GM19099 (cell line): ENCODE measurements around the gene HYAL4.

Experiments
- POLR2A ChIP-seq: IDR thresholded peaks from 3 replicates; pipeline ENCODE4 v1.6.1; 2011; ENCODE audit warnings: low read depth; ENCODE audit not compliant: insufficient read length; ENCODE audit errors: extremely low read depth

HYAL4 gene, protein sequence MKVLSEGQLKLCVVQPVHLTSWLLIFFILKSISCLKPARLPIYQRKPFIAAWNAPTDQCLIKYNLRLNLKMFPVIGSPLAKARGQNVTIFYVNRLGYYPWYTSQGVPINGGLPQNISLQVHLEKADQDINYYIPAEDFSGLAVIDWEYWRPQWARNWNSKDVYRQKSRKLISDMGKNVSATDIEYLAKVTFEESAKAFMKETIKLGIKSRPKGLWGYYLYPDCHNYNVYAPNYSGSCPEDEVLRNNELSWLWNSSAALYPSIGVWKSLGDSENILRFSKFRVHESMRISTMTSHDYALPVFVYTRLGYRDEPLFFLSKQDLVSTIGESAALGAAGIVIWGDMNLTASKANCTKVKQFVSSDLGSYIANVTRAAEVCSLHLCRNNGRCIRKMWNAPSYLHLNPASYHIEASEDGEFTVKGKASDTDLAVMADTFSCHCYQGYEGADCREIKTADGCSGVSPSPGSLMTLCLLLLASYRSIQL

DNA sequence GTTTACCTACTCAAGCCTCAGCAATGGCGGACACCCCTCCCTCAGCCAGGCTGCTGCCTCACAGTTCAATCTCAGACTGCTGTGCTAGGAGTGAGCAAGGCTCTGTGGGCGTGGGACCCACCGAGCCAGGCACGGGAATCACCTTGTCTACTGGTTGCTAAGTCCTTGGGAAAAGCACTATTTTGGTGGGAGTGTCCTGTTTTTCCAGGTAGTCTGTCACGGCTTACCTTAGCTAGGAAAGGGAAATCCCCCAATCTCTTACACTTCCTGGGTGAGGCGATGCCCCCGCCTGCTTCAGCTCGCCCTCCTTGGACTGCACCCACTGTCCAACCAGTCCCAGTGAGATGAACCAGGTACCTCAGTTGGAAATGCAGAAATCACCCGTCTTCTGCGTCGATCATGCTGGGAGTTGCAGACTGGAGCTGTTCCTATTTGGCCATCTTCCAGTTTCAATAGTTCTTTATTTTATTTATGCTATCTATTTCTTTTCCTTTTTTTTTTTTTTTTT lies at the start of gene HYAL4:
TSS of gene HYAL4 (plus strand) at position 458 of the 508 bp plus-strand sequence. CDS start 23,105 bp downstream, outside the sequence.
- TF ChIP-seq POLR2A = no peak

DNA sequence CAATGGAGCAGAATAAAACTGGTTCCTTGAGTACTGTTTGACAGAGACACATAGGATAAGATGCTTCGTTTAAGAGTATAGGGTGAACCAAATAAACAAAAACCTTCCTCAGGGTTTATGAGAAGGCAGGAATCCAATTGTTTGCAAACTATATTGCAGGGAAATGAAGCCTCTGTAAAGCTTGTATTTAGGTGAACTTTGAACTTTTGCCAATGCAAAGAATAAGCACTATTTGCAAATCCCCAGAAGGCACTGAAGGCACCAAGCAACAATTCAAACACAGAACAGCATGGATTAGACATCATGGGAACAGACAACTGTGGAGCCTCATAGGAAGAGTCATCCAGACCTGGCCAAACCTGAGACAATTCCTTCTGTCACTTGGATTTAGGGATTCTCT lies 49.1 kb upstream of the HYAL4 start:
- no peak for TF ChIP-seq POLR2A

- no peak for TF ChIP-seq POLR2A
Observed at GRCh38 chr7:123796568-123796967, 48.4 kb upstream of the HYAL4 start.

DNA sequence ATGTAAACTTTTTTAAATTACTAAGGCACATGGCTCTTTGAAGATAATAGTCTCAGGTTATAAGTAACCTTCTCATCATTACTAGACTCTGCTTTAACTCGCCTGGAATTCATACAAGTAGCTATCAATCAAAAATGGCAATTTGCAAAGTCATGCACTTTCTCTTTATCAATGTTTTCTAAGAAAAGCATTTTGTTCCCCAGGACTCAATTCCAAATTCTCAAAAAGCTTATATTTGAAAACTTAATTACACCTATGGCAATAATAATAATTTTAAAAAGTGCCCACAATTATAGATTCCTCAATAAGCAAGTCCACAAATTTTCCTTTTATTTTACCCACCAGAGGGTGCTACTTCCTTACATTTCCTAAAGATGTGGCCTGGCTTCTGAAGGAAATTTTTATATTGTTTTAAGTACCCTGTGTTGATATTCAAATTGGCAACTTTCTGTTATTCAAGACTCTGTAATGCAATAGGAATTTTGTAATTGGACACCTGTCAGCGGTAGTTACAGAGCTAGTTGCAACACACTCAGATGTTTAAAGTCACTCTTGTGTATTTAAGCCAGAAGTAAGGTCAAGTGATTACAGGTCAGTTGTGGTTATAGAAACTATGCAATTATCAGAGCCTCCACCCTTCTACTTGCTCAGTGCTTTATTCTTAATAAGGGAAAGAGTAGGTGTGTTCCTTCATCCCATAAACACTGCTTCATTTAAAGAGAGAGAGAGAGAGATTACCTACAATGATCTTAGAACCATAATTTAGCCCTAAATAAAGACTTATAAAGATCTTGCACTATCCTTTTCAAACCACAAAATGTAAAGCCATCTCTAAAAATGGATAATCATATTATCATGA lies 47.1 kb upstream of the HYAL4 start:
- TF ChIP-seq POLR2A = no peak

DNA sequence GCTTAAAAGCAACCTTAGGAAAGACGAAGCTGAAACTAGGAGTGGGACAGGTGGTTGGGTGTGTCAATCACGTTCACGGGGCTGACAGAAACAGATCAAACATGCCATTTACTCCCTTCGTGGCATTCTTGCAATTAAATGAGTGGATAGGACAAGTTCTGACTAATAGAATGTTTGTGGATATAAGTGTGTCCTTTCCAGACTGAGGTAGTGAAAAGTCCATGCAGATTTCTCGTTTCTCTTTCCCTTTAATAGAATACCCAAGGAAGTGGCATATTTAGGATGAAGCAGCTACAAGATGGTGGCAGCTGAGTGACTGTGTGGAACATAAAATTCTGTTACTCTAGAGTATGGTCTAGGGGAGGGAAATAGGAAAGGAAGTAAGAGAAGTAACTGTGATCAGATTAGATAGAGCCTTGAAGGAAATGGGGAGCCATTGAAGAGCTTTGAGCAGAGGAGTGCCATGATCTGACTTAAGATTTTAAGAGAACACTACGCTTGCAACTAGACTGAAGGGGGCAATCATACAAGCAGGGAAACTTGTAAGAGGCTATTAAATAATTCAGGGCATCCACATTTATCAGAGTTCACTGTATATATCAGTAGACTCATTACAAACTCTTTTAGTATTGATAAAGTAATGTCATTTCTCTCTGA lies 46.3 kb upstream of the HYAL4 start:
- no peak for TF ChIP-seq POLR2A

- no peak for TF ChIP-seq POLR2A
Observed at GRCh38 chr7:123802249-123802648, 42.7 kb upstream of the HYAL4 start.

DNA sequence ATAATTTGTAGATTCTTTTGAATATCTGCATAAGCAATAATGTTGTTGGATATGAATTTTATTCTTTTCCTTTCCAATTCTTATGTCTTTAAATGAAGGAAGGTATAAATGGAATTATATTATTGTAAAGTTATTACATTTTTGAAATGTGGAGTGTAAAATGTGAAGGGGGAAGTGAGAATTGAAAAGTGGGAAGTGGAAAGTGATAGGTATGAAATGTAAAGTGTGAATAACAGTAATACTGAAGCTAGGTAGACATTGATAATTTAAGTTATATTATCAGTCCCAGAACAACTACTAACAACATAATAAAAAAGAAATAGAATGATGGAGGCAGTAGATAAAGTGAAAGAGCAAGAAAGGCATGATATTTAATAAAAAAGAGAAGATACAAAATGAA lies 39.7 kb upstream of the HYAL4 start:
- TF ChIP-seq POLR2A = no peak

DNA sequence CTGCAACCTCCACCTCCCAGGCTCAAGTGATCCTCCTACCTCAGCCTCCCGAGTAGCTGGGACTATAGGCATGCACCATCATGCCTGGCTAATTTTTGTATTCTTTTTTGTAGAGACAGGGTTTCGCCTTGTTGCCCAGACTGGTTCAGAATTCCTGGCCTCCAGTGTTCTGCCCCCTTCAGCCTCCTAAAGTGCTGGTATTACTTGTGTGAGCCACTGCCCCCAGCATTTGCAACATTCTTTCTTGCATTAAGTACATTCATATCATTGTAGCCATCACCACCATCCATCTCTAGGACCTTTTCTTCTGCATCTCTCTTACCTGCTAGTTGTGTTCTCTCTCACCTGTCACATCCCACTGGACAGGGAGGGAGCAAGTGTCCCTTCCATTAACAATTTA lies 35.5 kb upstream of the HYAL4 start:
- TF ChIP-seq POLR2A = no peak

DNA sequence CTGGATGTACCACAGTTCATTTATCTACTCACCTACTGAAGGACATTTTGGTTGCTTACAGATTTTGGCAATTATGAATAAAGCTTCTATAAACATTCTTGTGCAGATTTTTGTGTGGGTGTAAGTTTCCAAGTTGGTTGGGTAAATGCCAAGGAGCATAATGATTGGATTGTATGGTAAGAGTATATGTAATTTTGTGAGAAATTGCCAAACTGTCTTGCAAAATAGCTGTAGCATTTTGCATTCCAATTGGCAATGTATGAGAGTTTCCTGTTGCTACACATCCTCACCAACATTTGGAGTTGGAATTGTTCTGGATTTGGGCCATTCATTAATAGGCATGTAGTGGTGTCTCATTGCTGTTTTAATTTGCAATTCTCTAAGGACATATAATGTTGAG lies 33.9 kb upstream of the HYAL4 start:
- TF ChIP-seq POLR2A = no peak

DNA sequence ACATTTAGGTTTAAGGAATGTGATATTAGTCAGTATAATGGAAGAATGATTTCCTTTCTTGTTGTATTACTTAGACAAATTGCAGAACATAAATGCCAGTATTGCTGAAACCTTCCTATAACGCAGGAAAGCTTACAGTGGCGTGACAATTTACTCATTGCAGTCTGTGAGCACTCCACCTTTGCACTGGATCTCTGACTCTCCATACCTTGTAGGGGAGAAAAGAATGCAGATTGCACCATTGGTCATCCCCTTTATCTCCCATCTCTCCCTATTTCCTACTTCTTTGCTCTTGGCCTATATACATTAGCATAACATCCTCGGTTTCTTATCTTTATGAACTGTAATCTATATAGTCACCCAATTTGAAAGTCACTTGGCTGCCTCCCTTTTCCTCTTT lies 28.1 kb upstream of the HYAL4 start:
- no peak for TF ChIP-seq POLR2A

GRCh38 chr7:123819001-123819400 lies 26.0 kb upstream of the HYAL4 start:
- TF ChIP-seq POLR2A = no peak

GRCh38 chr7:123820864-123821263 lies 24.1 kb upstream of the HYAL4 start:
- no peak for TF ChIP-seq POLR2A

- TF ChIP-seq POLR2A = no peak
Observed at GRCh38 chr7:123821320-123821719, 23.6 kb upstream of the HYAL4 start.

DNA sequence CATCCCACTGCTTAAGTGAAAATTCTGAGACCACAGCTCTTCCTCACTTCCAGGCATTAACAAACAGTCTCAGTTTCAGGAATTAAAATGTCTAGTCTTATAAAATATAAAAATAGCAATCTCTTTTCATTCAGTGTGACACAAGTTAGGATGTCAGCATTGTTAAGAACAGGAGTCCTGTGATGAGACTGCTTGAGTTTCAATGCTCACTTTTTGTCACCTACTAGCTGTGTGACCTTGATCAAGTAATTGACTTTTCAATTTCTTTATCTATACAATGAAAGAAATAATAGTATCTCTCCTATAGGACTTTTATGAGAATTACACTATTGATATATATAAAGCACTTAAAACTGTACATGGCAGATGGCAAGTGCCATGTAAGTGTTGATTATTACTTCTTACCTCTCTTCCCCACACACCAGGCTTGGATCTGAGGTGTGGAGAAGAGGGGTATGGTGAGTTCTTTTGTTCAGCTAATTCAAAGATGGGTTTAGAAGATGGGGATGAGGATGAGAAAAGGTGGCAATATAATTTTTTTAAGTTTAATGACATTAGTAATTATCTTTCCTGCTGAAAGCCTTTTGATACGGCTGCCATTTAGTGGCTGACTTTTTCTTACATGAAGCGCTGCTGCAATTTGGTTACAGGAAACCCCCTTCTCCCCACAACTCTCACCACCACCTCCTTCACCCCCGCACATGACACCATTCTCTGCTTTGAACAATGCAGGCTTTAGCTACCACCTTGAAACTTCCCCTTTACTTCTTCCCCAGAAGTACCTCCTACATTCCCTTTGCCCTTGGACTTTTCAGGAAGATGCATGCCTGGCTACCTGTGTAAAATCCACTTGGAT lies 20.8 kb upstream of the HYAL4 start:
- TF ChIP-seq POLR2A = no peak
